Esophagus muscularis mucosa (tissue), 4 donors: ENCODE data around the gene PLA2G2E. TPM values are rescaled to one million over a fixed set of nuclear protein-coding genes. Genes with fewer than 3 reads are reported as not detected.

Source experiments
- DNase-seq: peaks from one replicate; pipeline ENCODE4 v3.0.0-alpha.2; 2017; ENCODE audit errors: extremely low spot score
- H3K27ac ChIP-seq, 4 donors: fragments of 200-600 bp; sonication (generic); replicated peaks in 1 of 4; 1 replicate in 3 of 4; 2 replicates in 1 of 4; pipeline ENCODE4 v1.5.1; 2016 to 2019; ENCODE audit warnings: mild to moderate bottlenecking in 1 of 4
- H3K27me3 ChIP-seq, 4 donors: fragments of 200-600 bp; sonication (generic); one replicate each; pipeline versions ENCODE4 v1.5.1 to v1.6.0; 2016 to 2019
- H3K36me3 ChIP-seq, 4 donors: fragments of 200-600 bp; sonication (generic); one replicate each; pipeline ENCODE4 v1.5.1; 2016 to 2019
- H3K4me1 ChIP-seq, 4 donors: fragments of 200-600 bp; sonication (generic); one replicate each; pipeline ENCODE4 v1.5.1; 2016 to 2019
- H3K4me3 ChIP-seq, 4 donors: fragments of 200-600 bp; sonication (generic); 1 replicate in 2 of 4; 2 replicates in 2 of 4; pipeline ENCODE4 v1.5.1; 2016 to 2019; ENCODE audit warnings: mild to moderate bottlenecking in 4 of 4, moderate library complexity in 1 of 4
- H3K9me3 ChIP-seq, 4 donors: fragments of 200-600 bp; sonication (generic); 1 replicate in 3 of 4; 2 replicates in 1 of 4; pipeline ENCODE4 v1.5.1; 2016 to 2019
- CTCF ChIP-seq, 3 experiments: fragments of 200-600 bp in 2 of 3; fragments of 450-650 bp in 1 of 3; sonication (generic) in 2 of 3; IDR thresholded peaks; one replicate each; pipeline ENCODE4 v1.5.1; 2017 to 2019; ENCODE audit warnings: antibody characterized with exemption in 3 of 3, mild to moderate bottlenecking in 2 of 3, moderate library complexity in 1 of 3
- EP300 ChIP-seq: sonication (generic); formaldehyde crosslinking; IDR thresholded peaks from one replicate; pipeline ENCODE4 v1.6.1; 2017; ENCODE audit warnings: antibody characterized with exemption
- POLR2A ChIP-seq: fragments of 450-650 bp; IDR thresholded peaks from one replicate; pipeline ENCODE4 v1.6.1; 2017; ENCODE audit warnings: antibody characterized with exemption, moderate library complexity, mild to moderate bottlenecking, low read depth
- POLR2AphosphoS5 ChIP-seq, 2 donors: sonication (generic); formaldehyde crosslinking; IDR thresholded peaks; one replicate each; pipeline ENCODE4 v1.6.1; 2017; ENCODE audit warnings: antibody characterized with exemption in 2 of 2
- WGBS: methylation state at CpG from one replicate; pipeline ENCODE4 v1.1.5; 2018; 5-methylcytosine and 5-hydroxymethylcytosine counted together
- intact Hi-C: fragments of 100-400 bp; cut with DNase I; formaldehyde crosslinking; loops from one replicate; pipeline ENCODE4 v1.15.1; 2023
- total RNA-seq, 4 donors: library from RNA; depleted of rRNA; stranded (reverse); fragments of >200 nt; gene quantifications; one replicate each; pipeline versions ENCODE4 v1.1.0 to v1.2.1, GENCODE V29; 2016

PLA2G2E gene
- total RNA-seq, 4 donors from 2014 or later: not detected

- WGBS: 96% methylated on average over 16 of the region's 19 CpGs
- TF ChIP-seq POLR2AphosphoS5 (IDR thresholded peaks at IDR 0.05) (no peak), CTCF (IDR thresholded peaks at IDR 0.05) (no peak), EP300 (no peak), POLR2A (no peak)
Measured at GRCh38 chr1:19920132-19920710, 3.2 kb downstream of the PLA2G2E start.

DNA sequence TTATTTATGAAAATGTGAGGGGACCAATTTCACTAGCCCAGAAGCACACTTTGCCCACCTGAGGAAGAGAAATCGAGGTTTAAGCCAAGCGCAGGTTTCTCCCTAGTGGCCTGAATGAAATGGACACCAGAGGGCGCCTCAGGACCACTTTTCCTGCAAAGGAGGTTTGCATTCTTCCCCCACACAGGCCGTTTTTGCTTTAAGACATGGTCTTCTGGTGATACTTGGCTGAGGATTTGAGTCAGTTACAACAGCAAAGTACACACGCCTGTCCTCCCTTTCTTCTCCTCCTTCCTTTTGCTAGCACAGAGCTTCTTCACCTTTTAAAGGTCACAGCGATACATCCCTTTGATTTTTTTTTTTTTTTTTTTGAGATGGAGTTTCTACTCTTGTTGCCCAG, 5.4 kb downstream of the PLA2G2E start:
- peaks cover 0 to 22% (median 16%) of the 10 kb centered on the region in 4 donors for H3K36me3 ChIP-seq
- 11% methylated on average over 6 of the region's 6 CpGs for WGBS
- TF ChIP-seq EP300: no peak
- peak in 1 of 2 donors; percentile 8 for TF ChIP-seq POLR2AphosphoS5 (IDR thresholded peaks at IDR 0.05)
- TF ChIP-seq POLR2A: no peak
- TF ChIP-seq CTCF (IDR thresholded peaks at IDR 0.05): peak; percentile 88 to 89 (median 88)
- H3K27me3 ChIP-seq: peaks cover 0 to 3% (median 0%) of the 10 kb centered on the region in 4 donors
- DNase-seq: no peak
- H3K4me3 ChIP-seq: no peak overlapping the region
- intact Hi-C loops: loop anchor here (1.0 to 5.0 kb wide), 3 partner anchors 234 to 574 kb away; no protein-coding TSS in a partner anchor
- H3K27ac ChIP-seq: no peak overlapping the region
- H3K9me3 ChIP-seq: no peaks in the 10 kb centered on the region
- H3K4me1 ChIP-seq: peaks cover 0 to 6% (median 2%) of the 10 kb centered on the region in 4 donors

More at GRCh38 chr1:19920132-19920710, 3.2 kb downstream of the PLA2G2E start:
- Histone ChIP-seq H3K4me3 (no peak overlapping the region), H3K27me3 (peaks cover 0 to 8% (median 0%) of the 10 kb centered on the region in 4 donors), H3K9me3 (no peaks in the 10 kb centered on the region), H3K4me1 (peaks cover 0 to 6% (median 2%) of the 10 kb centered on the region in 4 donors), H3K36me3 (peaks cover 0 to under 1% (median 0%) of the 10 kb centered on the region in 4 donors), H3K27ac (no peak overlapping the region)
- no peak for DNase-seq
- intact Hi-C loops: no loop called here

DNA sequence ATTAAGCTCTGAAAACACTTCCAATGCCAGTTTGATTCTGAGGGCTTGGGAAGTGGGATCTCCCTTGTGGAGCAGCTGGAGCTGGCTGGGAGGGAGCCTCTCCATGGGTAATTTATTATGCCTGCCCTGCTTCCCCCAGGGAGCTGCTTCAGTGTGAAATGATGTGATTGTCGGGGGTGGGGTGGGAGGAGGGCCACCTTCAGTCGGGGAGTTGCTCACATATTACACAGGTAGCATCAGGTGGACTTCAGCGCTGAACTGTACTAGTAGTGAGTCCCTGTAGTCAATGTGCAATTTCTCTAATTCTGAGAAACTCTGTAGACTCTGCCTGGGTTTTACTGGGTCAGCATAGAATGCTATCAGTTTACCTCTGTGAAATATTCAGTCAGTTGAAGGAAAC, 12.8 kb downstream of the PLA2G2E start:
- TF ChIP-seq EP300 (no peak), POLR2A (no peak), POLR2AphosphoS5 (IDR thresholded peaks at IDR 0.05) (no peak), CTCF (IDR thresholded peaks at IDR 0.05) (no peak)
- H3K4me3 ChIP-seq: no peak overlapping the region
- no peaks in the 10 kb centered on the region for H3K27me3 ChIP-seq
- H3K27ac ChIP-seq: no peak overlapping the region
- H3K36me3 ChIP-seq: peaks cover 47 to 96% (median 86%) of the 10 kb centered on the region in 4 donors
- H3K4me1 ChIP-seq: no peaks in the 10 kb centered on the region
- WGBS: 92% methylated on average over 2 of the region's 3 CpGs
- intact Hi-C loops: no loop called here
- no peak for DNase-seq
- H3K9me3 ChIP-seq: no peaks in the 10 kb centered on the region

DNA sequence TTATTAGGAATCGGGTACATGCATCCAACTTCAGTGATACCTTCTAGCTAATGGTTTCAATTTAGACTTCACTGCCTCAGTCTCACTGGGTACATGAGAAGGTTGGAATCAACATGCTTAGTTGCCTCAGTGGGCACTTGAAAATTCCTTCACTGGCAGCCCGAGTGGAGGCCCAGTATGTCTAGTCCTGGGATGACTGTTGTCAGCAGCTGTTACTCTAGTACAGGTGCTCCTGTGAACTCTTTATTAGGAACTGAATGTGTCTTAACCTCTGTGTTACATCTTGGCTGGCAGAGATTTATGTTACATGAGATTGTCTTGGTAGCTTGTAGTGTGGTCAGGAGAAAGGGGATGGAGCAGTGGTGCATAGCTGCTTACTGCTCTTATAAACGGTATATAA, 13.4 kb downstream of the PLA2G2E start:
- Histone ChIP-seq H3K4me3 (no peak overlapping the region), H3K36me3 (peaks cover 47 to 100% (median 92%) of the 10 kb centered on the region in 4 donors), H3K4me1 (no peaks in the 10 kb centered on the region), H3K9me3 (no peaks in the 10 kb centered on the region), H3K27ac (no peak overlapping the region), H3K27me3 (no peaks in the 10 kb centered on the region)
- 86% methylated on average over 3 of the region's 3 CpGs for WGBS
- intact Hi-C loops: no loop called here
- TF ChIP-seq POLR2AphosphoS5 (IDR thresholded peaks at IDR 0.05): no peak
- TF ChIP-seq POLR2A: no peak
- TF ChIP-seq CTCF (IDR thresholded peaks at IDR 0.05): no peak
- TF ChIP-seq EP300: no peak
- DNase-seq: no peak

- H3K4me3 ChIP-seq: no peak overlapping the region
- intact Hi-C loops: no loop called here
- H3K27me3 ChIP-seq: no peaks in the 10 kb centered on the region
- H3K9me3 ChIP-seq: no peaks in the 10 kb centered on the region
- no peak overlapping the region for H3K27ac ChIP-seq
- H3K36me3 ChIP-seq: peaks cover 53 to 100% (median 92%) of the 10 kb centered on the region in 4 donors
- no peak for DNase-seq
- no peak for TF ChIP-seq CTCF (IDR thresholded peaks at IDR 0.05)
- no peak for TF ChIP-seq POLR2A
- no peak for TF ChIP-seq EP300
- TF ChIP-seq POLR2AphosphoS5 (IDR thresholded peaks at IDR 0.05): no peak
- H3K4me1 ChIP-seq: no peaks in the 10 kb centered on the region
- WGBS: 97% methylated on average over 5 of the region's 5 CpGs
Measured at GRCh38 chr1:19909392-19909791, 14.0 kb downstream of the PLA2G2E start.
